CD4-positive, alpha-beta T cell (primary cell): ENCODE measurements around the gene NSD2. TPM values are rescaled to one million over a fixed set of nuclear protein-coding genes. Genes with fewer than 3 reads are reported as not detected.

Experiments
- ATAC-seq: fragments of 200-7000 bp; cut with Tn5 transposase; one replicate; pipeline ENCODE4 v1.10.0; 2022; ENCODE audit warnings: mild to moderate bottlenecking; ENCODE audit not compliant: poor library complexity
- CTCF ChIA-PET: fragments of 350-600 bp; sonication (Branson Sonifier 250); formaldehyde crosslinking; loops from one replicate; lab custom pipeline; 2021; ENCODE audit warnings: antibody characterized with exemption, inconsistent platforms; lab: Charles Lee
- POLR2A ChIA-PET: fragments of 350-600 bp; sonication (Branson Sonifier 250); formaldehyde crosslinking; loops from one replicate; lab custom pipeline; 2021; ENCODE audit warnings: antibody characterized with exemption, inconsistent platforms; lab: Charles Lee
- DNase-seq, 14 experiments: peaks; one replicate each; pipeline ENCODE4 v3.0.0-alpha.2; 2013 to 2020; ENCODE audit warnings: mixed read lengths in 2 of 14
- H3K27ac ChIP-seq, 2 donors: one replicate each; pipeline versions ENCODE4 v1.5.1 to v1.7.0; 2013; ENCODE audit warnings: low read length in 2 of 2, low read depth in 1 of 2, mild to moderate bottlenecking in 1 of 2
- H3K27me3 ChIP-seq, 2 experiments: 1 replicate in 1 of 2; 2 replicates in 1 of 2; pipeline versions ENCODE4 v1.6.1 to v1.7.0; 2013; ENCODE audit warnings: low read length in 2 of 2, control low read depth in 1 of 2, mild to moderate bottlenecking in 1 of 2, moderate library complexity in 1 of 2; ENCODE audit not compliant: insufficient read depth in 2 of 2, control insufficient read depth in 1 of 2
- H3K36me3 ChIP-seq: one replicate; pipeline ENCODE4 v1.6.1; 2013; ENCODE audit warnings: low read length, control low read depth; ENCODE audit not compliant: insufficient read depth
- H3K4me1 ChIP-seq: one replicate; pipeline ENCODE4 v1.6.1; 2013; ENCODE audit warnings: low read length, control low read depth; ENCODE audit not compliant: insufficient read depth
- H3K4me3 ChIP-seq: one replicate; pipeline ENCODE4 v1.5.1; 2013; ENCODE audit warnings: mild to moderate bottlenecking, low read length, moderate library complexity
- H3K9me3 ChIP-seq, 2 experiments: 1 replicate in 1 of 2; 2 replicates in 1 of 2; pipeline versions ENCODE4 v1.6.1 to v1.7.0; 2013; ENCODE audit warnings: low read length in 2 of 2, mild to moderate bottlenecking in 2 of 2, control low read depth in 1 of 2, moderate library complexity in 1 of 2; ENCODE audit not compliant: control insufficient read depth in 1 of 2, insufficient read depth in 1 of 2
- H3K27ac Mint-ChIP-seq: one replicate; pipeline ENCODE4 v1.8.0; 2020; ENCODE audit warnings: mixed read lengths
- H3K27me3 Mint-ChIP-seq: one replicate; pipeline ENCODE4 v1.8.0; 2021; ENCODE audit warnings: mixed read lengths
- H3K36me3 Mint-ChIP-seq: one replicate; pipeline ENCODE4 v1.8.0; 2021; ENCODE audit warnings: low read depth, mixed read lengths
- H3K4me1 Mint-ChIP-seq: one replicate; pipeline ENCODE4 v1.8.0; 2021; ENCODE audit warnings: low read depth, mixed read lengths
- H3K4me3 Mint-ChIP-seq: one replicate; pipeline ENCODE4 v1.8.0; 2020; ENCODE audit warnings: mild to moderate bottlenecking, mixed read lengths
- H3K9me3 Mint-ChIP-seq: one replicate; pipeline ENCODE4 v1.8.0; 2020; ENCODE audit warnings: mixed read lengths
- CTCF ChIP-seq: fragments of 200-600 bp; IDR thresholded peaks from one replicate; pipeline ENCODE4 v1.8.0; 2022; ENCODE audit warnings: antibody characterized with exemption, mild to moderate bottlenecking
- intact Hi-C, 2 experiments: fragments of 100-400 bp; cut with DNase I in 1 of 2; cut with micrococcal nuclease in 1 of 2; formaldehyde crosslinking; loops; one replicate each; pipeline versions ENCODE4 v1.15.1 to v1.9.0; 2023 to 2025; cut with DNase I, micrococcal nuclease
- total RNA-seq, 174 experiments: library from RNA in 2 of 174; stranded (reverse) in 2 of 174; gene quantifications; one replicate each; pipeline ENCODE4 v1.2.3 and lab custom pipeline; 2021 to 2026

NSD2 gene
- total RNA-seq, 2 experiments from 2014 or later, result 42.4 to 45.8 TPM

- Histone ChIP-seq H3K4me1 (no peaks in the 10 kb centered on the region), H3K27ac (no peak overlapping the region), H3K27me3 (no peaks in the 10 kb centered on the region), H3K36me3 (peaks cover 77% of the 10 kb centered on the region), H3K9me3 (no peaks in the 10 kb centered on the region), H3K4me3 (no peak overlapping the region)
- no peaks in the 10 kb centered on the region for H3K4me1 Mint-ChIP-seq
- ATAC-seq (no peak), DNase-seq (no peak)
- no peak overlapping the region for H3K4me3 Mint-ChIP-seq
- peaks cover 77% of the 10 kb centered on the region for H3K36me3 Mint-ChIP-seq
- TF ChIP-seq CTCF, result no peak
- CTCF ChIA-PET, result no interaction called here
- H3K9me3 Mint-ChIP-seq, result no peaks in the 10 kb centered on the region
- POLR2A ChIA-PET, result no interaction called here
- intact Hi-C loops, result no loop called here
- no peaks in the 10 kb centered on the region for H3K27me3 Mint-ChIP-seq
- H3K27ac Mint-ChIP-seq, result no peak overlapping the region
These were observed 89.1 kb downstream of the NSD2 start for GRCh38 chr4:1960170-1960825.

GRCh38 chr4:1961038-1961437 lies 89.8 kb downstream of the NSD2 start:
- intact Hi-C loops, result no loop called here
- Mint-ChIP-seq H3K27ac (no peak overlapping the region), H3K36me3 (peaks cover 74% of the 10 kb centered on the region), H3K4me1 (no peaks in the 10 kb centered on the region), H3K27me3 (no peaks in the 10 kb centered on the region), H3K4me3 (no peak overlapping the region), H3K9me3 (no peaks in the 10 kb centered on the region)
- DNase-seq (no peak), ATAC-seq (no peak)
- Histone ChIP-seq H3K27me3 (no peaks in the 10 kb centered on the region), H3K9me3 (no peaks in the 10 kb centered on the region), H3K4me3 (no peak overlapping the region), H3K27ac (no peak overlapping the region), H3K4me1 (no peaks in the 10 kb centered on the region), H3K36me3 (peaks cover 70% of the 10 kb centered on the region)
- ChIA-PET POLR2A (no interaction called here), CTCF (interaction anchor here (0.6 kb wide), 1 partner anchor 227 kb away, joined by 3 read pairs; no protein-coding TSS in a partner anchor)
- no peak for TF ChIP-seq CTCF

- peaks cover 68% of the 10 kb centered on the region for H3K36me3 ChIP-seq
- H3K27ac ChIP-seq, result no peak overlapping the region
- POLR2A ChIA-PET, result no interaction called here
- no peaks in the 10 kb centered on the region for H3K9me3 ChIP-seq
- Mint-ChIP-seq H3K9me3 (no peaks in the 10 kb centered on the region), H3K36me3 (peaks cover 73% of the 10 kb centered on the region), H3K4me1 (no peaks in the 10 kb centered on the region), H3K4me3 (no peak overlapping the region), H3K27ac (no peak overlapping the region), H3K27me3 (no peaks in the 10 kb centered on the region)
- intact Hi-C loops, result no loop called here
- TF ChIP-seq CTCF, result no peak
- no peaks in the 10 kb centered on the region for H3K4me1 ChIP-seq
- no peak overlapping the region for H3K4me3 ChIP-seq
- DNase-seq (no peak), ATAC-seq (no peak)
- CTCF ChIA-PET, result interaction anchor here (0.6 kb wide), 1 partner anchor 228 kb away, joined by 3 read pairs; no protein-coding TSS in a partner anchor
- H3K27me3 ChIP-seq, result no peaks in the 10 kb centered on the region
These were observed 90.4 kb downstream of the NSD2 start for GRCh38 chr4:1961563-1961962.
